RWPE2 (cell line): Measurements from ENCODE around the gene SCUBE1.

Experiments used
- ATAC-seq: fragments of 200-7000 bp; cut with Tn5 transposase; 3 replicates; pipeline ENCODE4 v1.9.1; 2021; ENCODE audit warnings: low read depth
- DNase-seq: peaks from one replicate; pipeline ENCODE4 v3.0.0-alpha.2; 2020; ENCODE audit warnings: low spot score
- H3K27ac ChIP-seq: fragments of 450-650 bp; 2 replicates; pipeline ENCODE4 v1.5.1; 2017; ENCODE audit warnings: mild to moderate bottlenecking; ENCODE audit not compliant: poor library complexity, severe bottlenecking
- H3K27me3 ChIP-seq: fragments of 250-450 bp; sonication (Bioruptor Pico); 2 replicates; pipeline ENCODE4 v1.5.1; 2021; ENCODE audit warnings: mild to moderate bottlenecking, moderate library complexity; ENCODE audit not compliant: insufficient read depth, poor library complexity, severe bottlenecking
- H3K36me3 ChIP-seq: fragments of 250-450 bp; sonication (Bioruptor Pico); 2 replicates; pipeline ENCODE4 v1.5.1; 2020; ENCODE audit warnings: low read depth, mild to moderate bottlenecking, moderate library complexity
- H3K4me1 ChIP-seq: fragments of 250-450 bp; sonication (Bioruptor Pico); 2 replicates; pipeline ENCODE4 v1.5.1; 2021; ENCODE audit warnings: mild to moderate bottlenecking, moderate library complexity; ENCODE audit not compliant: insufficient read depth, poor library complexity, severe bottlenecking
- H3K4me3 ChIP-seq: fragments of 250-450 bp; sonication (Bioruptor Pico); 2 replicates; pipeline ENCODE4 v1.5.1; 2021; ENCODE audit warnings: mild to moderate bottlenecking, moderate library complexity; ENCODE audit not compliant: severe bottlenecking
- H3K9me3 ChIP-seq: fragments of 250-450 bp; sonication (Bioruptor Pico); 2 replicates; pipeline ENCODE4 v1.5.1; 2021; ENCODE audit warnings: mild to moderate bottlenecking, moderate library complexity; ENCODE audit not compliant: severe bottlenecking
- CTCF ChIP-seq: fragments of 450-650 bp; IDR thresholded peaks from one replicate; pipeline ENCODE4 v1.5.1; 2017; ENCODE audit warnings: mild to moderate bottlenecking, moderate library complexity; ENCODE audit not compliant: poor library complexity, severe bottlenecking

The SCUBE1 gene

GRCh38 chr22:43239193-43239780 is 103.9 kb downstream of the SCUBE1 start:
- Histone ChIP-seq H3K27me3 (no peaks in the 10 kb centered on the region), H3K9me3 (no peaks in the 10 kb centered on the region), H3K27ac (no peak overlapping the region), H3K36me3 (no peaks in the 10 kb centered on the region), H3K4me3 (no peak overlapping the region), H3K4me1 (no peaks in the 10 kb centered on the region)
- DNase-seq (no peak), ATAC-seq (no peak)
- TF ChIP-seq CTCF, result no peak

- Histone ChIP-seq H3K4me1 (no peaks in the 10 kb centered on the region), H3K27me3 (no peaks in the 10 kb centered on the region), H3K9me3 (no peaks in the 10 kb centered on the region), H3K4me3 (no peak overlapping the region), H3K27ac (no peak overlapping the region), H3K36me3 (no peaks in the 10 kb centered on the region)
- TF ChIP-seq CTCF, result no peak
- no peak for DNase-seq
- ATAC-seq, result no peak
These were observed 104.6 kb downstream of the SCUBE1 start for GRCh38 chr22:43238526-43239006.

- Histone ChIP-seq H3K36me3 (no peaks in the 10 kb centered on the region), H3K4me3 (no peak overlapping the region), H3K27ac (no peak overlapping the region), H3K4me1 (no peaks in the 10 kb centered on the region), H3K27me3 (no peaks in the 10 kb centered on the region), H3K9me3 (no peaks in the 10 kb centered on the region)
- DNase-seq (no peak), ATAC-seq (no peak)
- TF ChIP-seq CTCF, result no peak
These were observed 105.9 kb downstream of the SCUBE1 start for GRCh38 chr22:43237280-43237679.

GRCh38 chr22:43236411-43237166 is 106.6 kb downstream of the SCUBE1 start:
- H3K27me3 ChIP-seq, result no peaks in the 10 kb centered on the region
- no peak overlapping the region for H3K4me3 ChIP-seq
- H3K36me3 ChIP-seq, result no peaks in the 10 kb centered on the region
- ATAC-seq, result no peak
- H3K27ac ChIP-seq, result no peak overlapping the region
- no peaks in the 10 kb centered on the region for H3K9me3 ChIP-seq
- DNase-seq, result no peak
- no peaks in the 10 kb centered on the region for H3K4me1 ChIP-seq
- TF ChIP-seq CTCF, result no peak
